Activated gamma-delta T cell treated with Interleukin-2 at 50 U/mL for 16 hours (primary cell): ENCODE data around the gene NXF3.
"Not testable (repeated sequence)": the region's sequence is repeated elsewhere in the genome, so short reads cannot be mapped to it uniquely, and the experiment has no call there.

ENCODE experiments used
- DNase-seq: peaks from one replicate; pipeline ENCODE4 v3.0.0-alpha.2; 2020

The NXF3 gene

GRCh38 chrX:103092942-103093341 is at the start of gene NXF3:
NXF3 (minus strand) TSS chrX:103093143; CDS start chrX:103093023, 120 bp downstream.
- no peak for DNase-seq

- DNase-seq = not testable (repeated sequence)
These were observed 43.6 kb upstream of the NXF3 start for GRCh38 chrX:103136528-103136927.

- DNase-seq = no peak
These were observed 31.3 kb upstream of the NXF3 start for GRCh38 chrX:103124284-103124683.

GRCh38 chrX:103120748-103121147 is 27.8 kb upstream of the NXF3 start:
- DNase-seq = no peak

GRCh38 chrX:103116970-103117369 is 24.0 kb upstream of the NXF3 start:
- DNase-seq = not testable (repeated sequence)

- DNase-seq = not testable (repeated sequence)
These were observed 16.6 kb upstream of the NXF3 start for GRCh38 chrX:103109497-103109896.

GRCh38 chrX:103107836-103108235 is 14.9 kb upstream of the NXF3 start:
- no peak for DNase-seq

GRCh38 chrX:103107227-103107737 is 14.3 kb upstream of the NXF3 start:
- DNase-seq = not testable (repeated sequence)

- DNase-seq = not testable (repeated sequence)
These were observed 11.4 kb upstream of the NXF3 start for GRCh38 chrX:103104370-103104769.

- not testable (repeated sequence) for DNase-seq
These were observed 10.9 kb upstream of the NXF3 start for GRCh38 chrX:103103866-103104265.

- DNase-seq = no peak
These were observed 8.5 kb upstream of the NXF3 start for GRCh38 chrX:103101299-103102042.

- DNase-seq = no peak
These were observed 7.5 kb upstream of the NXF3 start for GRCh38 chrX:103100484-103100883.

- no peak for DNase-seq
These were observed 6.7 kb upstream of the NXF3 start for GRCh38 chrX:103099691-103100090.

- DNase-seq = no peak
These were observed 5.5 kb upstream of the NXF3 start for GRCh38 chrX:103098488-103098887.

- DNase-seq = no peak
These were observed 11.9 kb downstream of the NXF3 start for GRCh38 chrX:103081051-103081450.

- no peak for DNase-seq
These were observed 19.5 kb downstream of the NXF3 start for GRCh38 chrX:103073467-103073866.

GRCh38 chrX:103066606-103067005 is 26.3 kb downstream of the NXF3 start:
- no peak for DNase-seq

- DNase-seq = no peak
These were observed 29.0 kb downstream of the NXF3 start, which contains the start of gene BEX1 for GRCh38 chrX:103063918-103064434. BEX1 (minus strand) TSS chrX:103064171; CDS start chrX:103063274, 897 bp downstream.

GRCh38 chrX:103063191-103063845 is 29.6 kb downstream of the NXF3 start:
- no peak for DNase-seq

GRCh38 chrX:103061486-103061885 is 31.5 kb downstream of the NXF3 start:
- no peak for DNase-seq

GRCh38 chrX:103056902-103057301 is 36.0 kb downstream of the NXF3 start:
- no peak for DNase-seq

- DNase-seq = no peak
These were observed 40.3 kb downstream of the NXF3 start for GRCh38 chrX:103052625-103053024.

- DNase-seq = no peak
These were observed 41.6 kb downstream of the NXF3 start for GRCh38 chrX:103051260-103051789.

- not testable (repeated sequence) for DNase-seq
These were observed 59.6 kb downstream of the NXF3 start for GRCh38 chrX:103033371-103033770.
